GM23338 (cell line): ENCODE data around the gene OR2B2. TPM values are rescaled to one million over a fixed set of nuclear protein-coding genes. Genes with fewer than 3 reads are reported as not detected.

Experiments
- ATAC-seq: fragments of 200-7000 bp; cut with Tn5 transposase; 3 replicates; pipeline ENCODE4 v1.9.1; 2020
- DNase-seq: peaks from one replicate; pipeline ENCODE4 v3.0.0-alpha.2; 2015; ENCODE audit warnings: low spot score
- H2AFZ ChIP-seq: fragments of 200-600 bp; sonication (generic); 2 replicates; pipeline ENCODE4 v1.8.0; 2016; ENCODE audit warnings: antibody characterized with exemption, mild to moderate bottlenecking, moderate library complexity
- H3F3A ChIP-seq: fragments of 200-600 bp; sonication (generic); replicated peaks from 2 replicates; pipeline ENCODE4 v1.8.0; 2017; ENCODE audit warnings: antibody characterized with exemption, mixed run types, low read depth
- H3K27ac ChIP-seq: fragments of 200-600 bp; sonication (generic); 2 replicates; pipeline ENCODE4 v1.6.1; 2016; ENCODE audit warnings: low read depth
- H3K27me3 ChIP-seq: fragments of 200-600 bp; sonication (generic); 2 replicates; pipeline ENCODE4 v1.8.0; 2016; ENCODE audit warnings: mild to moderate bottlenecking, mixed run types, moderate library complexity; ENCODE audit not compliant: insufficient read depth
- H3K36me3 ChIP-seq: fragments of 200-600 bp; sonication (generic); 2 replicates; pipeline ENCODE4 v1.8.0; 2016; ENCODE audit warnings: mild to moderate bottlenecking; ENCODE audit not compliant: insufficient read depth
- H3K4me1 ChIP-seq: fragments of 200-600 bp; sonication (generic); 2 replicates; pipeline ENCODE4 v1.8.0; 2016; ENCODE audit warnings: mild to moderate bottlenecking, moderate library complexity; ENCODE audit not compliant: insufficient read depth
- H3K4me2 ChIP-seq: fragments of 200-600 bp; sonication (generic); 2 replicates; pipeline ENCODE4 v1.7.1; 2017; ENCODE audit warnings: mixed run types
- H3K4me3 ChIP-seq: fragments of 200-600 bp; sonication (generic); 2 replicates; pipeline ENCODE4 v1.6.1; 2016; ENCODE audit warnings: mixed run types
- H3K79me2 ChIP-seq: fragments of 200-600 bp; sonication (generic); replicated peaks from 2 replicates; pipeline ENCODE4 v1.8.0; 2017; ENCODE audit warnings: mild to moderate bottlenecking; ENCODE audit not compliant: insufficient read depth
- H3K9me2 ChIP-seq: fragments of 200-600 bp; sonication (generic); 2 replicates; pipeline ENCODE4 v1.8.0; 2017; ENCODE audit not compliant: insufficient read depth
- H4K20me1 ChIP-seq: fragments of 200-600 bp; sonication (generic); replicated peaks from 2 replicates; pipeline ENCODE4 v1.8.0; 2017; ENCODE audit warnings: mild to moderate bottlenecking; ENCODE audit not compliant: insufficient read depth
- H3K27ac Mint-ChIP-seq: 2 replicates; pipeline ENCODE4 v1.8.0; 2020; ENCODE audit warnings: inconsistent platforms, mild to moderate bottlenecking, moderate library complexity, mixed read lengths
- H3K27me3 Mint-ChIP-seq: 3 replicates; pipeline ENCODE4 v1.8.0; 2022; ENCODE audit warnings: low read depth, mild to moderate bottlenecking, moderate library complexity, mixed read lengths, inconsistent platforms; ENCODE audit not compliant: insufficient read depth, poor library complexity
- H3K36me3 Mint-ChIP-seq: 3 replicates; pipeline ENCODE4 v1.8.0; 2021; ENCODE audit warnings: low read depth, mild to moderate bottlenecking, inconsistent platforms, moderate library complexity, mixed read lengths
- H3K4me1 Mint-ChIP-seq: 3 replicates; pipeline ENCODE4 v1.8.0; 2020; ENCODE audit warnings: mild to moderate bottlenecking, inconsistent platforms, mixed read lengths
- H3K4me3 Mint-ChIP-seq: 3 replicates; pipeline ENCODE4 v1.8.0; 2021; ENCODE audit warnings: moderate library complexity, mild to moderate bottlenecking, inconsistent platforms, mixed read lengths
- H3K9me3 Mint-ChIP-seq: 3 replicates; pipeline ENCODE4 v1.8.0; 2020; ENCODE audit warnings: moderate library complexity, mild to moderate bottlenecking, inconsistent platforms, mixed read lengths
- CREB1 ChIP-seq: fragments of 250-450 bp; sonication (Bioruptor Pico); IDR thresholded peaks from 2 replicates; pipeline ENCODE4 v1.5.0; 2020; ENCODE audit warnings: low read depth, mild to moderate bottlenecking, moderate library complexity
- JUNB ChIP-seq: IDR thresholded peaks from one replicate; pipeline ENCODE4 v1.6.1; 2016; ENCODE audit warnings: antibody characterized with exemption; ENCODE audit not compliant: unreplicated experiment
- POLR2AphosphoS5 ChIP-seq: IDR thresholded peaks from 2 replicates; pipeline ENCODE4 v1.6.1; 2016; ENCODE audit warnings: antibody characterized with exemption, low read depth
- STAT1 ChIP-seq: IDR thresholded peaks from one replicate; pipeline ENCODE4 v1.6.1; 2016; ENCODE audit warnings: antibody characterized with exemption; ENCODE audit not compliant: unreplicated experiment
- ZNF331 ChIP-seq: fragments of 250-450 bp; sonication (Bioruptor Pico); IDR thresholded peaks from 2 replicates; pipeline ENCODE4 v1.5.0; 2020; ENCODE audit warnings: low read depth, mild to moderate bottlenecking, moderate library complexity
- polyA plus RNA-seq: library from polyadenylated mRNA; unstranded; fragments of >200 nt; fragmentation: Nextera tagmentation; extraction: Ambion mirVana; gene quantifications from 2 replicates; pipeline ENCODE4 v1.2.1, GENCODE V29; 2016
- total RNA-seq: library from RNA; depleted of rRNA; stranded (reverse); fragments of >200 nt; shearing (Covaris generic); gene quantifications from 2 replicates; pipeline ENCODE4 v1.2.3, GENCODE V29; 2014
- TF ChIP-seq, protein P1 (sequence below): fragments of 250-450 bp; sonication (Bioruptor Pico); IDR thresholded peaks from 2 replicates; pipeline ENCODE4 v1.5.0; 2020; ENCODE audit warnings: mild to moderate bottlenecking, moderate library complexity
- TF ChIP-seq, protein P2 (sequence below): IDR thresholded peaks from 2 replicates; pipeline ENCODE4 v1.6.1; 2016; ENCODE audit warnings: antibody characterized with exemption
- TF ChIP-seq, protein P3 (sequence below): IDR thresholded peaks from one replicate; pipeline ENCODE4 v1.6.1; 2018; ENCODE audit warnings: antibody characterized with exemption; ENCODE audit not compliant: unreplicated experiment

The OR2B2 gene
- total and polyA plus RNA-seq, 2 experiments from 2014 or later = 0.38 TPM; not detected in 1

DNA sequence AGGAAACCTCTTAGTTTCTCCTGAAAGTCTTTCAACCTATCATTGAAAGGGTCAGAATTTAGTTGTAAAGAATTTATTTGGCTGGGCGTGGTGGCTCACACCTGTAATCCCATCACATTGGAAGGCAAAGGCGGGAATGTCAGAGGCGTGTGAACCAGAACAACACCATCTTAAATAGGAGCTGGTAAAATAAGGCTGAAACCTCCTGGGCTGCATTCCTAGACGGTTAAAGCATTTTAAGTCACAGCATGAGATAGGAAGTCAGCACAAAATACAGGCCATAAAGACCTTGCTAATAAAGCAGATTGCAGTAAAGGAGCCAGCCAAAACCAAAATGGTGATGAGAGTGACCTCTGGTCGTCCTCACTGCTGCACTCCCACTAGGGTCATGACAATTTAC lies 29.6 kb downstream of the OR2B2 start (continued):
- TF ChIP-seq, protein P1, sequence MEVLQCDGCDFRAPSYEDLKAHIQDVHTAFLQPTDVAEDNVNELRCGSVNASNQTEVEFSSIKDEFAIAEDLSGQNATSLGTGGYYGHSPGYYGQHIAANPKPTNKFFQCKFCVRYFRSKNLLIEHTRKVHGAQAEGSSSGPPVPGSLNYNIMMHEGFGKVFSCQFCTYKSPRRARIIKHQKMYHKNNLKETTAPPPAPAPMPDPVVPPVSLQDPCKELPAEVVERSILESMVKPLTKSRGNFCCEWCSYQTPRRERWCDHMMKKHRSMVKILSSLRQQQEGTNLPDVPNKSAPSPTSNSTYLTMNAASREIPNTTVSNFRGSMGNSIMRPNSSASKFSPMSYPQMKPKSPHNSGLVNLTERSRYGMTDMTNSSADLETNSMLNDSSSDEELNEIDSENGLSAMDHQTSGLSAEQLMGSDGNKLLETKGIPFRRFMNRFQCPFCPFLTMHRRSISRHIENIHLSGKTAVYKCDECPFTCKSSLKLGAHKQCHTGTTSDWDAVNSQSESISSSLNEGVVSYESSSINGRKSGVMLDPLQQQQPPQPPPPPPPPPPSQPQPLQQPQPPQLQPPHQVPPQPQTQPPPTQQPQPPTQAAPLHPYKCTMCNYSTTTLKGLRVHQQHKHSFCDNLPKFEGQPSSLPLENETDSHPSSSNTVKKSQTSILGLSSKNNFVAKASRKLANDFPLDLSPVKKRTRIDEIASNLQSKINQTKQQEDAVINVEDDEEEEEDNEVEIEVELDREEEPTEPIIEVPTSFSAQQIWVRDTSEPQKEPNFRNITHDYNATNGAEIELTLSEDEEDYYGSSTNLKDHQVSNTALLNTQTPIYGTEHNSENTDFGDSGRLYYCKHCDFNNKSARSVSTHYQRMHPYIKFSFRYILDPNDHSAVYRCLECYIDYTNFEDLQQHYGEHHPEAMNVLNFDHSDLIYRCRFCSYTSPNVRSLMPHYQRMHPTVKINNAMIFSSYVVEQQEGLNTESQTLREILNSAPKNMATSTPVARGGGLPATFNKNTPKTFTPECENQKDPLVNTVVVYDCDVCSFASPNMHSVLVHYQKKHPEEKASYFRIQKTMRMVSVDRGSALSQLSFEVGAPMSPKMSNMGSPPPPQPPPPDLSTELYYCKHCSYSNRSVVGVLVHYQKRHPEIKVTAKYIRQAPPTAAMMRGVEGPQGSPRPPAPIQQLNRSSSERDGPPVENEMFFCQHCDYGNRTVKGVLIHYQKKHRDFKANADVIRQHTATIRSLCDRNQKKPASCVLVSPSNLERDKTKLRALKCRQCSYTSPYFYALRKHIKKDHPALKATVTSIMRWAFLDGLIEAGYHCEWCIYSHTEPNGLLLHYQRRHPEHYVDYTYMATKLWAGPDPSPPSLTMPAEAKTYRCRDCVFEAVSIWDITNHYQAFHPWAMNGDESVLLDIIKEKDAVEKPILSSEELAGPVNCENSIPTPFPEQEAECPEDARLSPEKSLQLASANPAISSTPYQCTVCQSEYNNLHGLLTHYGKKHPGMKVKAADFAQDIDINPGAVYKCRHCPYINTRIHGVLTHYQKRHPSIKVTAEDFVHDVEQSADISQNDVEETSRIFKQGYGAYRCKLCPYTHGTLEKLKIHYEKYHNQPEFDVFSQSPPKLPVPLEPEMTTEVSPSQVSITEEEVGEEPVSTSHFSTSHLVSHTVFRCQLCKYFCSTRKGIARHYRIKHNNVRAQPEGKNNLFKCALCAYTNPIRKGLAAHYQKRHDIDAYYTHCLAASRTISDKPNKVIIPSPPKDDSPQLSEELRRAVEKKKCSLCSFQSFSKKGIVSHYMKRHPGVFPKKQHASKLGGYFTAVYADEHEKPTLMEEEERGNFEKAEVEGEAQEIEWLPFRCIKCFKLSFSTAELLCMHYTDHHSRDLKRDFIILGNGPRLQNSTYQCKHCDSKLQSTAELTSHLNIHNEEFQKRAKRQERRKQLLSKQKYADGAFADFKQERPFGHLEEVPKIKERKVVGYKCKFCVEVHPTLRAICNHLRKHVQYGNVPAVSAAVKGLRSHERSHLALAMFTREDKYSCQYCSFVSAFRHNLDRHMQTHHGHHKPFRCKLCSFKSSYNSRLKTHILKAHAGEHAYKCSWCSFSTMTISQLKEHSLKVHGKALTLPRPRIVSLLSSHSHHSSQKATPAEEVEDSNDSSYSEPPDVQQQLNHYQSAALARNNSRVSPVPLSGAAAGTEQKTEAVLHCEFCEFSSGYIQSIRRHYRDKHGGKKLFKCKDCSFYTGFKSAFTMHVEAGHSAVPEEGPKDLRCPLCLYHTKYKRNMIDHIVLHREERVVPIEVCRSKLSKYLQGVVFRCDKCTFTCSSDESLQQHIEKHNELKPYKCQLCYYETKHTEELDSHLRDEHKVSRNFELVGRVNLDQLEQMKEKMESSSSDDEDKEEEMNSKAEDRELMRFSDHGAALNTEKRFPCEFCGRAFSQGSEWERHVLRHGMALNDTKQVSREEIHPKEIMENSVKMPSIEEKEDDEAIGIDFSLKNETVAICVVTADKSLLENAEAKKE = no peak
- no peak for TF ChIP-seq ZNF331
- TF ChIP-seq, protein P2, sequence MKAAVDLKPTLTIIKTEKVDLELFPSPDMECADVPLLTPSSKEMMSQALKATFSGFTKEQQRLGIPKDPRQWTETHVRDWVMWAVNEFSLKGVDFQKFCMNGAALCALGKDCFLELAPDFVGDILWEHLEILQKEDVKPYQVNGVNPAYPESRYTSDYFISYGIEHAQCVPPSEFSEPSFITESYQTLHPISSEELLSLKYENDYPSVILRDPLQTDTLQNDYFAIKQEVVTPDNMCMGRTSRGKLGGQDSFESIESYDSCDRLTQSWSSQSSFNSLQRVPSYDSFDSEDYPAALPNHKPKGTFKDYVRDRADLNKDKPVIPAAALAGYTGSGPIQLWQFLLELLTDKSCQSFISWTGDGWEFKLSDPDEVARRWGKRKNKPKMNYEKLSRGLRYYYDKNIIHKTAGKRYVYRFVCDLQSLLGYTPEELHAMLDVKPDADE = no peak

DNA sequence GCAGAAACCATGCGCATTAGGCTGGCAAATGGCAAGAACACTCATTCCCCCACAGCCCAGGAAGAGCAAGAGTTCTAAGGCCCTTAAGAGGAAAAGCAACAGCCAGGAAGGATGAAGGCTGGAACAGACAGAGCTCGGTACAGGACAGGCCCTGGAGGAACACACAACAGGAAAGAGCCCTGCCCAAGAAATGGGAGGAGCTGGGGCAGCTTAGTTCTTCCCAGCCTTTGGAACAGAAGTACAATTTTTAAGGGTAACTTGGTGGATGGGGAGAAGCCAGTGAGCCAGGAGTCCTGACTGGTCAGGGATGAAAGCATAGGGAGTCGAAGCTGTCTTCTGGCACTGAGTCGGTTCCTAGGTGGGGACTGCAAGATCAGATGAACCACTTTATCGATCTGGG lies 32.4 kb downstream of the OR2B2 start:
- DNase-seq (no peak), ATAC-seq (no peak)
- no peak overlapping the region for H3K4me3 ChIP-seq
- no peaks in the 10 kb centered on the region for H3K79me2 ChIP-seq
- Mint-ChIP-seq H3K9me3 (no peaks in the 10 kb centered on the region; the same call in 2 of the 3 replicates), H3K36me3 (no peaks in the 10 kb centered on the region), H3K27me3 (peaks cover 17% of the 10 kb centered on the region), H3K4me1 (peaks cover 13% of the 10 kb centered on the region), H3K4me3 (no peak overlapping the region), H3K27ac (no peak overlapping the region)
- no peak overlapping the region for H3K27ac ChIP-seq
- H3F3A ChIP-seq = peaks cover 5% of the 10 kb centered on the region; the same call in 1 of the 2 replicates
- no peaks in the 10 kb centered on the region for H4K20me1 ChIP-seq
- no peaks in the 10 kb centered on the region for H3K36me3 ChIP-seq
- no peak overlapping the region for H2AFZ ChIP-seq
- no peaks in the 10 kb centered on the region for H3K27me3 ChIP-seq
- H3K4me1 ChIP-seq = peaks cover 14% of the 10 kb centered on the region
- no peaks in the 10 kb centered on the region for H3K9me2 ChIP-seq
- no peak overlapping the region for H3K4me2 ChIP-seq
- TF ChIP-seq CREB1 (CRISPR knock-in tag) = no peak
- TF ChIP-seq, protein P3, sequence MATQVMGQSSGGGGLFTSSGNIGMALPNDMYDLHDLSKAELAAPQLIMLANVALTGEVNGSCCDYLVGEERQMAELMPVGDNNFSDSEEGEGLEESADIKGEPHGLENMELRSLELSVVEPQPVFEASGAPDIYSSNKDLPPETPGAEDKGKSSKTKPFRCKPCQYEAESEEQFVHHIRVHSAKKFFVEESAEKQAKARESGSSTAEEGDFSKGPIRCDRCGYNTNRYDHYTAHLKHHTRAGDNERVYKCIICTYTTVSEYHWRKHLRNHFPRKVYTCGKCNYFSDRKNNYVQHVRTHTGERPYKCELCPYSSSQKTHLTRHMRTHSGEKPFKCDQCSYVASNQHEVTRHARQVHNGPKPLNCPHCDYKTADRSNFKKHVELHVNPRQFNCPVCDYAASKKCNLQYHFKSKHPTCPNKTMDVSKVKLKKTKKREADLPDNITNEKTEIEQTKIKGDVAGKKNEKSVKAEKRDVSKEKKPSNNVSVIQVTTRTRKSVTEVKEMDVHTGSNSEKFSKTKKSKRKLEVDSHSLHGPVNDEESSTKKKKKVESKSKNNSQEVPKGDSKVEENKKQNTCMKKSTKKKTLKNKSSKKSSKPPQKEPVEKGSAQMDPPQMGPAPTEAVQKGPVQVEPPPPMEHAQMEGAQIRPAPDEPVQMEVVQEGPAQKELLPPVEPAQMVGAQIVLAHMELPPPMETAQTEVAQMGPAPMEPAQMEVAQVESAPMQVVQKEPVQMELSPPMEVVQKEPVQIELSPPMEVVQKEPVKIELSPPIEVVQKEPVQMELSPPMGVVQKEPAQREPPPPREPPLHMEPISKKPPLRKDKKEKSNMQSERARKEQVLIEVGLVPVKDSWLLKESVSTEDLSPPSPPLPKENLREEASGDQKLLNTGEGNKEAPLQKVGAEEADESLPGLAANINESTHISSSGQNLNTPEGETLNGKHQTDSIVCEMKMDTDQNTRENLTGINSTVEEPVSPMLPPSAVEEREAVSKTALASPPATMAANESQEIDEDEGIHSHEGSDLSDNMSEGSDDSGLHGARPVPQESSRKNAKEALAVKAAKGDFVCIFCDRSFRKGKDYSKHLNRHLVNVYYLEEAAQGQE = no peak
- no peak for TF ChIP-seq JUNB
- TF ChIP-seq STAT1 = no peak
- no peak for TF ChIP-seq POLR2AphosphoS5
